GM12864 (cell line): Measurements from ENCODE around the gene SPC24.
A peak's percentile ranks its signal among the peaks of the same experiment; 100 is the strongest.
"Not testable (repeated sequence)": the region's sequence is repeated elsewhere in the genome, so short reads cannot be mapped to it uniquely, and the experiment has no call there.

Source experiments
- DNase-seq: peaks from one replicate; pipeline ENCODE4 v3.0.0-alpha.2; 2011; ENCODE audit warnings: low read depth
- H3K4me3 ChIP-seq: 2 replicates; pipeline ENCODE4 v1.5.1; 2011; ENCODE audit warnings: mild to moderate bottlenecking, low read depth, low read length, control low read depth
- CTCF ChIP-seq: IDR thresholded peaks from 2 replicates; pipeline ENCODE4 v1.5.1; 2011; ENCODE audit warnings: low read depth, mild to moderate bottlenecking, moderate library complexity, low read length, control low read depth, inconsistent platforms; ENCODE audit errors: missing control alignments

Gene SPC24

GRCh38 chr19:11191273-11191755 lies 35.7 kb upstream of the SPC24 start:
- no peak for DNase-seq
- no peak overlapping the region for H3K4me3 ChIP-seq

GRCh38 chr19:11190501-11190900 lies 34.9 kb upstream of the SPC24 start:
- no peak for TF ChIP-seq CTCF
- DNase-seq, result no peak
- no peak overlapping the region for H3K4me3 ChIP-seq

More at GRCh38 chr19:11191273-11191755, 35.7 kb upstream of the SPC24 start:
- TF ChIP-seq CTCF, result no peak

- no peak for TF ChIP-seq CTCF
- no peak for DNase-seq
- no peak overlapping the region for H3K4me3 ChIP-seq
Measured at GRCh38 chr19:11187441-11187840, 31.9 kb upstream of the SPC24 start.

GRCh38 chr19:11182994-11183393 lies 27.4 kb upstream of the SPC24 start:
- TF ChIP-seq CTCF, result no peak

GRCh38 chr19:11181488-11181887 lies 25.9 kb upstream of the SPC24 start:
- no peak overlapping the region for H3K4me3 ChIP-seq
- DNase-seq, result no peak
- TF ChIP-seq CTCF, result no peak

More at GRCh38 chr19:11182994-11183393, 27.4 kb upstream of the SPC24 start:
- no peak for DNase-seq
- no peak overlapping the region for H3K4me3 ChIP-seq

GRCh38 chr19:11180975-11181374 lies 25.4 kb upstream of the SPC24 start:
- not testable (repeated sequence) for H3K4me3 ChIP-seq, DNase-seq

- no peak overlapping the region; the same call in 1 of the 2 replicates for H3K4me3 ChIP-seq
- no peak for TF ChIP-seq CTCF
- no peak for DNase-seq
Measured at GRCh38 chr19:11180346-11180745, 24.8 kb upstream of the SPC24 start.

- no peak for TF ChIP-seq CTCF
- no peak for DNase-seq
- H3K4me3 ChIP-seq, result peak overlapping the region; percentile 50
Measured at GRCh38 chr19:11179716-11180297, 24.2 kb upstream of the SPC24 start.

- H3K4me3 ChIP-seq, DNase-seq: not testable (repeated sequence)
Measured at GRCh38 chr19:11179145-11179465, 23.5 kb upstream of the SPC24 start.
